Measurements from ENCODE around the gene BABAM2.

The BABAM2 gene

DNA sequence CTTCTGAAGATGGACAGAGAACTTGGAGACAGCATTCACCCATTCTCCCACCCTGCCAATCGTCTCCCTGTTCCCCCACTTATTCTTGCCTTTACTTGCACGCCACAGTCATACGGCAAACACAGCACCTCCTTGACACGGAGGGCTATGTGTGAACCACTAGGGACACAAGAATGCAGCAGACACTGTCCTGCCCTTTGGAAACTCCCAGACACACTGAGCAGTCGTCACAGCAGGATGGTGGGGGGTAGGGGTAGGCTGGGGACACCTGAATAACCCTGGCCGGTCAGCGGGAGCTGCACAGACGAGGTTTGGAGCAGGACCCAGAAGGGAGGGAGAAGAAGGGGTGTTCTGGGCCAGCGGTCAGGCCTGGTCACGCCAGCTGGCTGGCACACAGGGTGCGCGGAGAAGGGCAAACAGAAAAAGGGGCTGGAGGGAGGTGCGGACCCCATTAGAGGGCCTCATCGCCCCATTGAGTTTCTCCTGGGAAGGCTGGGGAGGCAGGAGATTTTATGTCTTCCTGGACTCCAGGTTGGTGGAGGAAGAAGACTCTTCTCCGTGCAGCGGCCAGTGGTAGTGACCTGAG lies 462.2 kb downstream of the BABAM2 start:
- DNase-seq, result no peak

DNA sequence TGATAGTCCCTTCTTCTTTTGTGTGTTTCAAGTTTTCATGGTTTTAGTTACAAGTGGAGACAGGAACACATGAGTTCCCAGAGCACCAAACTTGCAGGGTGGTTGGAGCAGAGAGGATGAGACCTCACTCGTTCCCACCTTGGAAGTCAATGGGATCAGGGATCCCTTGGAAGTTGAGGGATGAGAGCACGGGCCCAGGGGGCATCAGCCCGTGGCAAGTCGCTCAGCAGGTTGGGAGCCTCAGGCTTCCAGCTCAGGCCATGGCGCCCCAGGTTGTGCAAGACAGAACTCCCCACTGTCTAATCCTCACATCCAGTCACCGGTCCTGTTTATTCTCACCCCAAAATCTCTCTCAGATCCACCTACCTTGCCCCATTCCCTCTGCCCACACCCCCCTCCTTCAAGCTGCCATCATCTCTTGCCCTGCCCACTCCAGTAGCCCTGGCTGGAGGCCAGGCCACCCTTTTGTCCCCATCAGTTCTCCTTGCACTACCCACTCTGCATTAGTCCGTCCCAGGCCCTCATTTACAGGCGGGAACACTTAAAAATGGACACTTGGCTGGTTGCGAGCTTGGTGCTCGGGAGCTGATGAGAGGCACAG lies 464.5 kb downstream of the BABAM2 start:
- DNase-seq, result no peak

DNA sequence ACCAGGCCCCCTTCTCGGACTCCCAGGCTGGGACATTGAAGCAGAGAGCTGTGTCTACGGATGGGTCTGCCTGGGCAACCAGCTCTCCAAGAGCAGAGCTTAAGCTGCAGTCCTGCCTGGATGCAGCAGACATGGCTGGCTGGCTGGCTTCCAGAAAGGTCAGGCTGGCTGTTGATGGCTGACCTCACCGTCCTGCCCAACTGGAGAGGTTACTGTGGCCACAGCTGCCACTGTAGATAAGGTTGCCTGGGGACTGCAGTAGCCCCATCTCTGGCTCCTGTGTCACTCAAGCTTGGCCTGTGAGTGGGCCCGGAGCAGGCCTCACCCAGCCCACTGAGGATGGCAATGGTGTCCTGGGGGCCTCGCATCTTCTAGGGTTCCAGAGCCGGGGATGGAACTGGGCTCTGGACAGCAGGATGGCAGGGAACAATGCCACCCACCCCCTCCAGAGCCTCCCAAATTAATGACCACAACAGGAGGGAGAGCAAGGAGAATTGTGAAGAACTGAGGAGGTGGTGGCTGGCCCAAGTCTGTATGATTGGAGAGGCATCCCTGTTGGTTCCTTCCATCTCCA lies 465.1 kb downstream of the BABAM2 start:
- DNase-seq, result no peak

DNA sequence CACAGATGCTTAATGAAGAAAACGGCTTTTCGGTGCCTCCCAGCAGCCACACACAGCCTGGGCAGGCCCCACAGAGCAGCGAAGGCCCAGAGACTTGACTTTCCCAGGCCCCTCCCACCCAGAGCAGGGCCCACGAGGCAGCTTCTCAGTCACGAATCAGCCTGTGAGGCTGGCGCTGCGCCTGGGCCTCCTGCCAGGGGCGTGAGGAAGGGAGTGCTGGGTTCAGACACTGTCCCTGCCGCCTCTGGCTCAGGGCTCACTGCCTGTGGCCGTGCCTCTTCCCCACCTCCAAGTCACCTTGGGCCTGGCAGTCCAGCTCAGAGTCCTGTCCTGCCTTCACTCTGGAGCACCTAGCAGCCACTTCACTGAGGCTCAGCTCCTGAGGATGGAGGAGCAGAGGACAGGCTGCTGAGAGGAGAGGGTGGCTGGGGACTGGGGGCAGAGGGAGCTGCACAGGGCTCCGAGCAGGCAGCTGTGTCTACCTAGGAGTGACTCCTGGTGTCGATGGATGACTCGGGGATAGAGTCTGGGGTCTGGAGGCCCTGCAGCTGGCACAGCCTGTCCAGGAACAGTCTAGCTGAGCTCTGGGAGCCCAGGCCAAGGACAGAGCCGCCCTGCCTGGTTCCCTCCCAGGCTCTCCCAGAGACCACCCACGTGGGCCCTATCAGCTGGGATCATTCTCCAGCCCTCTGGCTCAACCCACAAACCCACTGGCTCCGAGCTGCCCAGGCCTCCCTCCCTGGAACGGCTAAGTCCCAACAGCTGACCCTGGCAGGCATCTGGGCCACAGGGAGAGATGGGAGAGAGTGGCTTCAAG lies 465.8 kb downstream of the BABAM2 start:
- no peak for DNase-seq

DNA sequence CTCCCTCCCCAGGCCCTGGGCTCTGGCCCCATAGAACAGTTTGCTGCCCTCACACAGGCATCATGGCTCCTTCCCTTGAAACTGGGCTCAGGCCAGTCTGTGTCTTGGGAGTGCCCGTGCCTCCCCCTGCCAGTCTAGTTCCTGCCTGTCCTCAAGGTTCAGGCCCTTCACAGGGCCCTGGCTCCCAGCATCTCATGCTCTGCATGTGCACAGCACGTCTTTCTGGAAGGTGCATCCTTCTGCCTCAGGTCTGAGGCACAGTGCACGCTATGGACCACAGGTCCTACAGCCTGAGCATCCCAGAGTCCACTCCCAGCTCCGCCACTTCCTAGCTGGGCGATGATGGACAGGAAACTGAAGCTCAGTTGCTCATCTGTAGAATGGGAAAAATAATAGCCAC lies 466.5 kb downstream of the BABAM2 start:
- DNase-seq, result no peak

DNA sequence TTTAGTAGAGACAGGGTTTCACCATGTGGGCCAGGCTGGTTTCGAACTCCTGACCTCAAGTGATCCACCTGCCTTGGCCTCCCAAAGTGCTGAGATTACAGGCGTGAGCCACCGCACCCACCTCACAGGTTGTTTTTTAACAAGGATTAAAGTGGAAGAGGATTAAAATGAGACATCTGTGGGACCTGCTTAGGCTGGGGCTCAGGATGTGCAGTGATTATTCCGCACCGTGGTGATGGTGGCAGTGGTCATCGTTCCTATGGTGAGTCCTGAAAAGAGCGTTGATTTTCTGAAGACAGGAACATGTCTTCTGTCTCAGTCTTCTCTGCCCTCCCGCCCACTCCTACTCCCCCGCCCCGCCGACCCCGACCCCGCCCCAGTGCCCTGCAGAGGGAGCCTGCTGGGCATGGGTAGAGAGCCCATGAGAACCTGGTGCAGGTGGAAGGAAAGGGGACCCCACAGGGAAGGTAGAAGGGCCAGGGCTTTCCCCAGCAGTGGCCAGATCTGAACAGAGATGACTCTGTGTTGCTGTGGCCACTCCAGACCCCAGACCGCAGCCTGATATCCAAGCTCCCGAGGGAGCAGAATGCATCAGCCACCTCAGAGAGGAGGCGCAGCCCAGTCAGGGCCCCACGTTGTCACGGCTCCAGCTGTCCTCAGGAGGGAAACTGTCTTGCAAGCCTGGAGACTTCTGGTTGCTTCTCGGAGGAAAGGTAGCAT lies 467.6 kb downstream of the BABAM2 start:
- DNase-seq, result no peak

DNA sequence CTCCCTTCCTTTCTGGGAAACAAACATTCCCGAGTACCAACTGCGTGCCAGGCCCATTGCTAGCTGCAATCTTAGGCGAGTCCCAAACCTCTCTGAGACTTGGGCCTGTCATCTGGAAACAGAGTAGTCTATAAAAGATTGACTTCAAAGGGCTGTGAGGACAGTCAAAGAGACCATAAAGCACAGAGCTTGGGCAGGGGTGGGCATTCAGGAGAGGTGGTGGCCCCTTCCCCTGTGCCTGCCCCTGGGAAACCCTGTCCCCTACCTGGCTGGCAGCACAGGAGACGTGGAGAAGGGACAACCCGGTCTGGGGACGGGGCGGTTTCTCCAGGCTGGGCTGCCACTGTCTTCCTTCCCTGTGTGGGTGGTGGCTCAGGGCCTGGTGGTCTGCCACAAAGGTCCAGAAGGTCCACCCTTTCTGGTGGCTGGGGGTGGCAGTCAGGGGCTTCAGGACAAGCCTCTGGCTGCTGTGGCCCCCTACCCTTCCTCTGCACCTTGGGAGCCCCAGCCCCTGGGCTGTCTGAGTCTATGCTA lies 468.2 kb downstream of the BABAM2 start:
- DNase-seq, result no peak

DNA sequence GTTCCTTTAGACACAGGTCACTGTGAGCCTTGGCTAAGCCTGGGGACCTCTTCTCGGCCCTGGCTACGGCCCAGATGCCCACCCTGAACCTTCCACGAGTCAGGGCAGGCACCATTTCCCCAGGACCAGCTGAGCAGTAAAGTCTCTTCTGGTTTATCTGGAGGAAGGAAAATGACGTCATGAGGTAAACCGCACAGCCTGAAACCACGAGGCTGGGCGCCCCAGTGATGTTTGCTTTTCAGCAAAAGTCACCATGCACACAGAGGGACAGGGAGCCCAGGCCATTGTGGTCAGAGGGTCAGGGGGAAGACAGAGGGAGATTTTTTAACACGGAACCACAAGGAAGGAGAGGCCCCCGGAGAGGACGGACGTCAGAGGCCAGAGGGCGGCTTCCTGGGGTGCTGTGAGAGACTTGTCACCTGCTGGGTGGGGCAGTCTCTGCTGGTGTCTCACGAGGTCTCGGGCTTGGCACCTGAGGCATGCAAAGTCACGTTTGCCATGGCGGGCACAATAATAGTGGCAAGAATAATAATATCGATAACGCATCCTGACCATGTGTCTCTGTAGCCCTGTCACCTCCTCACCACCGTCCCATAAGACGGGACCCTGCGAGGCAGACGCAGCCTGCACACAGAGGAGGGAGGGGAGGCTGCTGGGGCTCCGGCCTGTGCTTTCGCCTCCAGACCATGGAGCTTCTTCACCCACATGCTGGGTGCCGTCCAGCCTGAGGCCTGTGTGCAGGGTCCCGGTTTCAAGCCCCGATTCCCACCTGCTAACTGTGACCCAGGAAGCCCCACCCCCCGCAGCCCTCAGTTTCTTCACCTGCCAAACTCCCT lies 468.9 kb downstream of the BABAM2 start:
- peak; percentile 67 for DNase-seq

DNA sequence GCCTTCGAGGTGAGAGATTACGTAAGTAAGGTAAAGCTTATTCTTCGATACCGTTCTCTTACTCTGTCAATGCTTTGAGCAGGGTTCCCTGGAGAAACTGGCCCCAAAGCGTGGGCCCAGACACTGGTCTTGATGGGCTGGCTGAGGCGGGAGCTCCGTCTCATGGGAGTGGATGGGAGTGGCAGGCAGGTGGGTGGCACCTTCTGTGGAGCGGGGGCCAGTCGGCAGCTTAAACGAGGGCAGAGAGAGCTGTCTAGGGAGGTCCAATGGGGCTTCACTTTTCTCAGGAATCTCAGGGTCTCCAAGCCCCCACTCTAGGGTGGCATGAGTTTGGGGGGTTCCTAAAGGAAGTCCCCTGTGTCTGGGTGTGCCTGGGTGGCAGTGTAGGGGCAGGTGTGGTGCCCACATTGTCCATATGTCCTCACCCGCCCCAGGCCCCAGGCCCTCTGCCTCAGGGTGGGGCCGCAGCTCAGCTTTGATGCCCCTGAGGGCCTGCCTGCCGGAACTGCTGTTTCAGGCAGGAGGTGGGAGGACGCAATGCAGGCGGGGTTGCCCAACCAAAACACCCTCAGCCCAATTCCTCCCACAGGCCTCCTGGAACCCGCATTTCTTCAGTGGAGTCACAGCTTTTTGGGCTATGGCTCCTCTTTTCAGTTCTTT lies 469.7 kb downstream of the BABAM2 start:
- no peak for DNase-seq

DNA sequence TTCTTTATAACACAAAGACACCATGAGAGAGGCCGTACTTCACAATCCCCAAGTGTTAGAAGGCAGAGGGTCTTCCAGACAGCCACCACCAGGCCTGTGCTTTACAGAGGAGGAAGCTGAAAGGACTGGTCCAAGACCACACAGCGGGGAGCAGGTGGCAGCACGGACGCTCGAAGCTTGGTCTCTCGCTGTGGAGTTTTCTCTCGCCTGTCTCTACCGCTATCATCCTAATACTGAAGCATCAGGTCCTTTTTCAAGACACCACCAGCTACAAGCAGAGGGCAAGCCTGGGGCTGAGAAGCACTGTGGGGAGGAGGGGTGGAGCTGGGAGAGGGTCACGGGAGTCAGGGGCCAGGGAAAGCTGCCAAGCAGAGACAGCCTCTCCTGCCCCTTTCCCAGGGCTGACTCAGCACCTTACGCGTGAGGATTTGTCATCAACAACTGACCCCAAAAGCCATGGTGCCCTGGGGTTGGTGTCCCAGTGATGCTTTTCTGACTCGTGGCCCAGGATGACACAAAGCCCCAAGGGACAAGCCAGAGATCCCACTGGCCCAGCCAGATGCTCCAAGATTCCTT lies 470.3 kb downstream of the BABAM2 start:
- no peak for DNase-seq

DNA sequence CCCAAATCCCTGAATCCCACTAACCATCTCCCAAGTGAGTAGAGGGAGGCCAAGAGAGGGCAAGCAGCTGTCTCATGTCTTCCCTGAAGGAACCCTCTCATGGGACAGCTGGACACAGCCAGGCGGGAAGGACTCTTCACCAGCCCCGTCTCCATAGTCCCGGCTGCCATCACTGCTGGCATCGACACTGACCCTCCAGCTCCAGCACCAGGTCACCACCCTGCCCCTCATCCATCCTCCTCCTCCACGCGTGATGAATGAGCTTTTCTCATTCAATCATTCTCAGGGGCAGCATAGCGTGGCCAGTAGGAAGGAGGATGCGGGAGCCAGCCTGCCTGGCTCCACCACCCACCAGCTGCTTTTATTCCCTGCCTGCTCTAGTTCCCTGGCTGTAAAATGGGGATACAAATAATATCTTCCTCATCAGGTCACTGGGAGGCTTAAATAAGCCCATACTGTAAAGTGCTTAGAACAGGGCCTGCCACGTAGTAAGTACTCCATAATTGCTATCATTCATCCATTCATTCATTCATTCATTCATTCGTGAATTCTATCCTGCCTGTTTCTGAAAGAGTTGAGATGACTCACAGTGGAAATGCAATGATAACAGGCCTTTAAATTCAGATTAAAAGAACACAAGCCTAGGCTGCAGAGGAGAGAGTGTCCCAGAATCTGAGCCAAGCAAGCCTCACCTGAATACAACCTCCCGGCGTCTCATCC lies 471.6 kb downstream of the BABAM2 start:
- no peak for DNase-seq

DNA sequence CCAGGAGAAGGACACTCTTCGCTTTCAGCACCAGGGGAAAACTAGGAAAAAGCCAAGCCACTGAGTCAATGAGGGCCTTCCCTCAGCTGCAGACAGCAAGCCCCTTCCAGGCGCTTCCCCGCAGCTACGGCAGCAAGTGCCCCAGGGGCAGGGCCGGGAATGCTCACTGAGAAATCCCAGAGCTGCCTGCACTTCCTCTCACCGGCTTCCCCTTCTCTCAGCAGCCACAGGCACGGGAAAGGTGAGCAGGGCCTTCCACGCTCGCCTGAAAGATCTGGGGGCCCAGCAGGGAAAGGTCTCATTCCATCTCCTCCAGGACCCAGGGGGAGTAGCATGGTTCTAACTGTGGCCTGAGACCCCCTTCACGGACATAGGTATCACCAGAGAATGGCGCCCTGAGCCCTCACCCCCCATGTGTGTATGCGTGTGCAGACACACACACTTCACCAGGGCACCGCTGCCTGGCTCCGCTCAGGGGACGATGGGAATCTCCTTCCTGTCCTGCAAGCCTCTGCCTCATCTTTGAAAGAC lies 472.5 kb downstream of the BABAM2 start:
- no peak for DNase-seq

DNA sequence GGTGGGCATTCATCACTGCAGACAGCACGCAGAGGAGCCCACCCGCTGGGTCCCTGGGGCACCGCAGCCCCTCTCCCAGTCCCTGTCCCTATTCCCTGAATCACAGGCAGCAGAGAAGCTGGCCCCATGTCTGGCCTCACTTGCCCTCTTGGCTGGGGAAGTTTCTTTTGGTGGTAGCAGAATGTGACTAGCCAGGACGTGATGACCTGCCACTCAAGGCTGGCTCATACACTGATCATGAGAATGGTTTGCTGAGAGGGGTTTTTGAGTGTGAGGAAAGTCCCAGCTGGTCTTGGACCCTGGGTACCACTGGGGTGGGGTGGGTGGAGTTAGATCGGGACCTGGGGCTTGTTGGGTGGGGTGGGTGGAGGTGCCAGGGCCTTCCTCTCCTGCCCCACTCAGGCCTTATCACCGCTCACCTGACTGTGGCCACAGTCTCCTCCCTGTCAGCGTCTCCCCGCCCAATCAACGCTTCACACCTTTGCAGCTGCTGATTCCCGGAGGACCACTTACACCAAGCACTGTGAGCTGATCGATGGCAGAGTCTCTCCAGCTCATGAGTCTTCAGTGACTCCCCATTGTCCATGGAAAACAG lies 473.3 kb downstream of the BABAM2 start:
- DNase-seq, result no peak

DNA sequence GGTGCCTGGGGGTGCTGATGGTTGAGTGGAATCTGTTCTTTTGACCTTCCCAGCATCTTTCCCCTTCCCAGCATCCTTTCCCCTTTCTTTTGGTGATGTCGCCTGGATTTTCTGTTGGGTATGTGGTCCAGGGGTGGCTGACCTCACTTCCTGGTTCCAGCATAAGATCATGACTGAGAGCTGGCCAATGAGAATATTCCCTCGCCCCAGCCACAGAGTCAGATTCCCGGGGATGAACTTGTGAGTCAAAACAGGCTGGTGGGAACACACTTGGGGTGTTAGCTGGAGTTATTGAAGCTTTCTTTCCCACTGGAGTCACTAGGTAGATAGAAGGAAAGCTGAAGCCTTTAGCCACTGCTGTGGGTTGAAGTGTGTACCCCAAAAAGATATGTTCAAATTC lies 474.1 kb downstream of the BABAM2 start:
- no peak for DNase-seq

DNA sequence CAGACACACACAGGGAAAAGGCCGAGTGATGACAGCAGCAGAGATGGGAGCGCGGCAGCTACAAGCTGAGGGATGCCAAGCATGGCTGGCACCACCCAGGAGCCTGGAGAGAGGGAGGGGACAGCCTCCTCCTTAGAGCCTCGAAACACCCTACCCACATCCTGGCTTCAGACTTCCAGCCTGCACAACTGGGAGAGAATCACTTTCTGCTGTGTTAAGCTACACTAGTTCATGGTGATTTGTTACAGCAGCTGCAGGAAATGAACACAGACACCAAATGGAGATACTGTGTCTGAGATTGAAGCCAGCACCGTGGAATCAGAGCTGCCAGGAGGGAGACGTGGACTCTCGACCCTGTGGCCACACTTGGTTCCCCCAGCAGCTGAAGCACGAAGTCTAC lies 474.6 kb downstream of the BABAM2 start:
- no peak for DNase-seq

DNA sequence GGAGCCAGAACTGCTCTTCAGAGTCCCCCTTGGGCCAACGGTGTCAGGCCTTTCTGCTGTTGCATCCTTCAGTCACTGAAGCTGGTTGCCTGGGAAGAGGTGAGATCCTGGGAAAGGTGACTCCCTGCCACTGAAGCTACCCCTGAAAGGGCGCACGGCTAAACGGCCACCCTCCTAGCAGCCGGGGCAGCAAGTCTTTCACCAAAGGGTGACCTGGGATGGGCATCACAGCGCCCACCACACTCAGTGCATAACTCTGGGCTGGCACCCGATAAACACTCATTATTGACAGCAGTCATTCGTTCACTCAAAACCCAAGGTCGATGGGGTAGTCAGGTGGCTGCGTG lies 475.6 kb downstream of the BABAM2 start:
- DNase-seq, result no peak

DNA sequence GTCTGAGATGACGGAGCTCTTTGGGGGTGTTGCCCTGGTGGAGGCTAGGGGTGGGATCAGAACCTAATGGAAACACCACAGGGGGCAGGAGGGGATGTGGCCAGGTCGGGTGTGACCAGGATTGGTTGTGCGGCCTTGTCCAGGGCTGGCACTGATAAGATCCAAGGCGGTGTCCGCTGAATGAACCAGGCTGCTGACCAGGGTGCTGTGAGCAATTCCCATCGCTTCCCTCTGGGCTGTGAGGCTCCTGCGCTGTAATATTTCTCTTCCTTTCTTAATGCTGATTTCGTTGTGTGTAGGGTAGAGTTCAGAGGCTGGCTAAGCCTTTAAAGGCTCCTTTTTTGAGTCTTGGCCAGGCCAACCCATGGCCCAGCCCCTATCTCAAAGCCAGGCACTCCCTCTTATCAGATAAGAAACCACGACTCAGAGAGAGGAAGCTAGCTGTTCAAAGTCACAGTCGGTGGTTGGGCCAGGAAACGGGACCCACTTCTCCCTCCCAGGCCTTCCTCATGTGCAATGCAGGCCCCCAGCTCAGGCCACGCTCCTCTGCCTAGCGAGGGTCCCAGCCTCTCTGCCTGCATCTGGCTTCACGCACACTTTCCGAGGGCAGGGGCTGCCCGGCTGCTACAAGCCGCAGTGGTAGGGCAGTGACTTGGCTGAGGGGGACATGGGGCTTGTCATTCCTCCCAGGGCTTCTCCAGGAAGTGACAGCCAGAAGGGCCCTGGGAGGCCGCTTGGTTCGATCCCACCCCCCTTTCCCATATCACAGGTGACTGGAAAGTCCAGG lies 476.2 kb downstream of the BABAM2 start:
- DNase-seq, result peak; percentile 32

DNA sequence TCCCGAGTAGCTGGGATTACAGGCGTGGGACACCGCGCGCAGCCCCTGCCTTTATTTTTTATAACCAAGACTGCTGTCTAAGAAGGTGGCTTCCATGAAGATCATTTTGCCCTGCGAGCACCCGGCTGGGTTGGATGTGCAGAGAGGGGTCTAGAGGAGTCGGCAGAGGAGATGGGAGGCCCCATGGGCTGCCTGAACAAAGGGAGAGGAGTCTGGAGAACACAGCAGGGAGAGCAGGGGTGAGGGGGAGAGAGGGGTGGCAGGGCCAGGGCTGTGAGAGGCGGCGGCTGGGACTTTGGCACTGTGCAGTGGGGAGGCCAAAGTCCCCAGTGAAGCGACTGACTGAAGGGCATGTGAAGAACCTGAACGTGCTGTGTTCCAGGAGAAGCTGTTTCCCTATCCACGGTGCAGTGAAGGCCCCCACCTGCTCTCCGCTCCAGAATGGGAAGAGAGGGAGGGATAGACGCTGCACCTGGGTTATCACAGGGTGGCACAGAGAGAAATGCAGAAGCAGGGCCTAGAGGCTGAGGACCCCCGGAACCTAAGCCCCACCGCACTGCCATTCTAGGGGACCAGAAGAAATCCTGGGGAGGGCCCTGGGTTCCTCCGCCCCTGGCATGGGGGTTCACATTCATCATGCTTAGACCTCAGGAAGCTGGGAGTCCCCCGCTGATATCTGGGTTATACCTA lies 477.3 kb downstream of the BABAM2 start:
- no peak for DNase-seq

Data from activated CD4-positive, alpha-beta T cell treated with anti-CD3 and anti-CD28 coated beads for 1 hour (primary cell).